GM13976 (cell line): Measurements from ENCODE around the gene FUT3.
A peak's percentile ranks its signal among the peaks of the same experiment; 100 is the strongest.

Experiments
- DNase-seq: peaks from one replicate; pipeline ENCODE4 v3.0.0; 2012; ENCODE audit warnings: low spot score
- in situ Hi-C: fragments of 300-500 bp; cut with MboI; formaldehyde crosslinking; loops from one replicate; pipeline ENCODE4 v1.12.0; 2022; ENCODE audit warnings: low sequenced_read_pairs, mixed read lengths, inconsistent platforms; ENCODE audit not compliant: unreplicated experiment
- TF ChIP-seq, protein P1 (sequence below): IDR thresholded peaks from 2 replicates; pipeline ENCODE4 v1.5.1; 2012; ENCODE audit warnings: borderline replicate concordance, mild to moderate bottlenecking; ENCODE audit not compliant: insufficient read depth; ENCODE audit errors: extremely low read depth, missing control alignments, control extremely low read depth

FUT3 gene

DNA sequence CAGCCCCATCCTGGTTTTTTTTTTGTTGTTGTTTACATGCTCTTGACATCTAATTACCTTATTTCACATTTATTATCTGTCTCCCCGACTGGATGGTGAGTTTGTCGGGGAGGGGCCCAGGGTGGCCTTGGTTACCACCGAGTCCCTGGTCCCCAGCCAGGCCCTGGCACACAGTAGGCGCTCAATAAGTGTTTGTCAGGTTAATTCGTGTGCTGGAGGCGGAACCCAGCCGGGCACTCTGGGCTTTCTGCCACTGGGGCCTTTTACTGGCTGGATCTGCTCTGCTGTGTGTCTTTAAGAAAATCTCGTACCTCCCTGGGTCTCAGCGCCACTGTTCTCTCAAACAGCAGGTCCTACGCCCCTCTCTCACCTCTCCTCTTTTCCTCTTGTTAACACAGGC, 41.8 kb downstream of the FUT3 start:
- in situ Hi-C loops = loop anchor here (10.0 kb wide), 1 partner anchor 215 kb away; no protein-coding TSS in a partner anchor
- no peak for DNase-seq

DNA sequence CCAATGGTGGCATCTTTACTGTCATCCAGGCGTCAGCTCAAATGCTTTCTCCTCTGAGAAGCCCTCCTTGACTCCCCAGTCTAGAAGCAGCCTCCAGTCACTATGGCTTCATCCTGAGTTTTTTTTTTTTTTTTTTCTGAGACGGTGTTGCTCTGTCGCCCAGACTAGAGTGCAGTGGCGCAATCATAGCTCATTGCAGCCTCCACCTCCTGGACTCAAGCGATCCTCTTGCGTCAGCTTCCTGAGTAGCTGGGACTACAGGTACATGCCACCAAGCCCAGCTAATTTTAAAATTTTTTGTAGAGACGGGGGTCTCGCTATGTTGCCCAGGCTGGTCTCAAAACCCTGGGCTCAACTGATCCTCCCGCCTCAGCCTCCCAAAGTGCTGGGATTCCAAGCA, 42.2 kb downstream of the FUT3 start:
- TF ChIP-seq, protein P1, sequence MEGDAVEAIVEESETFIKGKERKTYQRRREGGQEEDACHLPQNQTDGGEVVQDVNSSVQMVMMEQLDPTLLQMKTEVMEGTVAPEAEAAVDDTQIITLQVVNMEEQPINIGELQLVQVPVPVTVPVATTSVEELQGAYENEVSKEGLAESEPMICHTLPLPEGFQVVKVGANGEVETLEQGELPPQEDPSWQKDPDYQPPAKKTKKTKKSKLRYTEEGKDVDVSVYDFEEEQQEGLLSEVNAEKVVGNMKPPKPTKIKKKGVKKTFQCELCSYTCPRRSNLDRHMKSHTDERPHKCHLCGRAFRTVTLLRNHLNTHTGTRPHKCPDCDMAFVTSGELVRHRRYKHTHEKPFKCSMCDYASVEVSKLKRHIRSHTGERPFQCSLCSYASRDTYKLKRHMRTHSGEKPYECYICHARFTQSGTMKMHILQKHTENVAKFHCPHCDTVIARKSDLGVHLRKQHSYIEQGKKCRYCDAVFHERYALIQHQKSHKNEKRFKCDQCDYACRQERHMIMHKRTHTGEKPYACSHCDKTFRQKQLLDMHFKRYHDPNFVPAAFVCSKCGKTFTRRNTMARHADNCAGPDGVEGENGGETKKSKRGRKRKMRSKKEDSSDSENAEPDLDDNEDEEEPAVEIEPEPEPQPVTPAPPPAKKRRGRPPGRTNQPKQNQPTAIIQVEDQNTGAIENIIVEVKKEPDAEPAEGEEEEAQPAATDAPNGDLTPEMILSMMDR = no peak
- DNase-seq = no peak
- in situ Hi-C loops = loop anchor here (10.0 kb wide), 1 partner anchor 216 kb away; no protein-coding TSS in a partner anchor

More for the DNA sequence above, 41.8 kb downstream of the FUT3 start:
- TF ChIP-seq, protein P1 = no peak

DNA sequence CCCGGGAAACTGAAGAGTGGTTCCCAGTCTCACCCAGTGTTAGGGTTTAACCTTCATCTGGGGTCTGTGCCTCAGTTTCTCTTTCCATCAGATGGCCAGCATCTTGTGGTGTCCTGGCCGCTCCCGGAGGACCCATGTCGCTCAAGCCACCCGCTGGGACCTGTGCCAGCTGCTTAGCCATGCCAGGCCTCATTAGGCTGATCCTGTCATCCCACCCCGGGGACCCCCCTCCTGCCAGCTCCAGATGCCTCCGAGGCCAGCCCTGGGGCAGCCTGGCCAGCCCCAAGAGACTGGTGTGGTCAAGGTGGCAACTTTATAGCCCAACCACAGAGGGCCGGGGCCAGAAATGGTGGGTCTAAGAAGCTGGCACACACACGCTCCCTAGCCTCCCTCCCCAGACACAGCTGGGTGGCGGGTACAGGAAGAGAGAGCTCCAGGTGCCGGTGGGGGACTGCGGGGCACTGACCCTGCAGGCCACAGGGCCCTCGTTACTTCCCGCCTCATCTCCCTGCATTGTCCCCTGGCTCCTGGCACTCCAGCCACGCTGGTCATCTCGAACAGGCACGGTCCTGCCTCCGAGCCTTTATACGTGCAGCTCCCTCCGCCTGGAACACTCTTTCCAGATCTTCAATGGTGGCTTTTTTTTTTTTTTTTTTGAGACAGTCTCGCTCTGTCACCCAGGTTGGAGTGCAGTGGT, 43.0 kb downstream of the FUT3 start:
- no peak for DNase-seq
- in situ Hi-C loops = loop anchor here (10.0 kb wide), 1 partner anchor 217 kb away; no protein-coding TSS in a partner anchor
- TF ChIP-seq, protein P1 = no peak

DNA sequence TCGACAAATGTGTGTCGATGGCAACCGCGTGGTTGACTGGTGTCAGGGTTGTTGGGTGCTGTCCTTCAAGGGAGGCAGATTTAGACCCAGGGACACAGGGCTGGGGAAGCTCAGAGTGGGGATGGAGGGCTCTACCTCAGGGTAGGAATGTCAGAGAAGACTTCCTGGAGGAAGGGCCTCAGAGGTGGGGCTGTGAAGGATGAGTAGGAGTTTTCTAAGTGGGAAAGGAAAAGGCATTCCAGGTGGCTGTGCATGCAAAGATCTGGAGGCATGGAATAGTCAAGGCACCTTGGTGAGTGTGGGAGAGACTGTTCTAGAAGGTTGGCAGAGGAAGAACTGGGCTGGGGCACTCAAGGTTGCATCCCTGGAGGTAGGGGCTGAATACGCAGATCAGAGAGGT, 44.3 kb downstream of the FUT3 start:
- DNase-seq = no peak
- in situ Hi-C loops = loop anchor here (10.0 kb wide), 1 partner anchor 218 kb away; no protein-coding TSS in a partner anchor
- TF ChIP-seq, protein P1 = no peak

DNA sequence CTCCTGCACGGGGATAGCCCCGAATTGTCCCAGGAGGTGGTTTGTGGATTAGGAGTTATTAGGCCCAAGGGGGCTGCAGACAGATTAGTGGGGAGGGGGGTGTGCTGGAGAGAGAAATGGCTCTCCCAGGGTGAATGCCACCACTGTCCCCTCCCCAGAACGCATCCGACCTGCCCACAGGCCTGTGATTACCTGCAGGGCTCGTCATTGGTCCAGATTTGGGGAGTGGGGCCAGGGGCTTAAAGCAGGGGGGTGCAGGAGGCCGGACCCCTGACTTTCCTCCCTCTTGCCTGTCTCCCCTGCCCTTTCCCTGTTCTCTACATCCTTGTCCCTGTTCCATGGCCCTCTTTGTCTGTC, 45.1 kb downstream of the FUT3 start:
- DNase-seq = no peak
- in situ Hi-C loops = loop anchor here (10.0 kb wide), 1 partner anchor 219 kb away; no protein-coding TSS in a partner anchor
- TF ChIP-seq, protein P1 = no peak

DNA sequence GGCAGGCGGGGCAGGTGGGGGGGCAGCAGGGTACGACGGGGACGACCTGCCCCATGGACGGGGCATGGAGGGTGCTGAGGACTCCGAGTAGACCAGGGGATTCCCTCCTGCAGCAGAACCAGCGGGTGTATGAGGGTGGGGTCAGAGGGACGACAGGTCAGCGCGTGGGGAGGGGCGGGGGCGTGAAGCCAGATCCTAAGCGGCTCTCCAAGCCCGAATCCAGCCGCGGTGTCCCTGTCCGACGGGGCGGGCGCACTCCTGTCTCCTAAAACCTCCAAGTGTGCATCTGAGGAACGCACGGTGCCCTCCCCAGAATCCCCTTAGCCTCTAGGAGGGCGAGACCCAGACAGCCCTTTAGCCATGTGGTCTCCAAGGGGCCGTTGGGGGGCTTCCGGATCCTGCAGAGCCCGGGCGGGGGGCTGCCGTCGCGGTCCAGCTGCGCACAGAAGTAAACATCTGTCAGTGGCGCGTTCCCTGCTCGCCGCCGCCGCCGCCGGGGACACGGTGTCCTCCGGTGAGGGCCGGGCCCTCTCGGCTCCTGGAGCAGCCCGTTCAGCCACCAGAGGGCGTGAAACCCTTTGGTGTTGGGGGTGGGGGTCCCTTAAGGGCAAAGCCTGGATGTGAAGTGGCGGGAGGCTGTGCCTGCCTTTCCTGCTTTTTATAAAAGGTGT, 45.7 kb downstream of the FUT3 start:
- in situ Hi-C loops = loop anchor here (10.0 kb wide), 1 partner anchor 219 kb away; no protein-coding TSS in a partner anchor
- DNase-seq = peak; percentile 83

More for the DNA sequence above, 45.7 kb downstream of the FUT3 start:
- TF ChIP-seq, protein P1 = peak; percentile 62
